GM10266 (cell line): ENCODE measurements around the gene UCN.
"Not testable (repeated sequence)": the region's sequence is repeated elsewhere in the genome, so short reads cannot be mapped to it uniquely, and the experiment has no call there.

Source experiments
- DNase-seq: peaks from one replicate; pipeline ENCODE4 v3.0.0; 2012; ENCODE audit errors: extremely low spot score
- CTCF ChIP-seq: IDR thresholded peaks from 2 replicates; pipeline ENCODE4 v1.5.1; 2012; ENCODE audit warnings: mild to moderate bottlenecking, low read depth; ENCODE audit not compliant: control insufficient read depth, insufficient read depth; ENCODE audit errors: missing control alignments

UCN gene

GRCh38 chr2:27322766-27323595 is 14.7 kb upstream of the UCN start, which contains the start of gene MPV17:
Gene MPV17 (minus strand): TSS chr2:27323097. CDS start chr2:27322517, 580 bp downstream.
- TF ChIP-seq CTCF = no peak
- DNase-seq = peak; percentile 95

DNA sequence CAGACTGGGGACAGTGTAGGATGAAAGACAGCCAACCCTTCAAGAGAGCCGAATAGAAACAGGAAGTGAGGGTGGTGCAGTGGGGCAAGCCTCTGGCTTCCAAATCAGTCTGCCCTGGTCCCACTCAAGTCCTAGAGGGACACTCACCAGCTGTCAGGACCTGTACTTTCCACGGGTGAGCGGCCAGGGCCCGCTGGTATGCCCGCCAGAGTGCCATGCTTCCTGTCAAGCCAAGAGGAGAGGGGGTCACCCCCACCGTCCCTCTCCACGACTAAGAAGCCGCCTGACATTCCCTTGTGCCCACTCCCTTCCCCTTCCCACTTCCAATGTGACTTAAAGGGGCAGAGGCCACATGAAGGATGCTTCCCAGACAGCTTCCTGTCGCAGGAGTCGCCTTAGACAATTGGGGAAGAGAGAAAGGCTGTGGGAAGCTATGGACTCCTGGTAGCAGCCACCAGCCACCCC is 14.1 kb upstream of the UCN start:
- DNase-seq = no peak
- no peak for TF ChIP-seq CTCF

DNA sequence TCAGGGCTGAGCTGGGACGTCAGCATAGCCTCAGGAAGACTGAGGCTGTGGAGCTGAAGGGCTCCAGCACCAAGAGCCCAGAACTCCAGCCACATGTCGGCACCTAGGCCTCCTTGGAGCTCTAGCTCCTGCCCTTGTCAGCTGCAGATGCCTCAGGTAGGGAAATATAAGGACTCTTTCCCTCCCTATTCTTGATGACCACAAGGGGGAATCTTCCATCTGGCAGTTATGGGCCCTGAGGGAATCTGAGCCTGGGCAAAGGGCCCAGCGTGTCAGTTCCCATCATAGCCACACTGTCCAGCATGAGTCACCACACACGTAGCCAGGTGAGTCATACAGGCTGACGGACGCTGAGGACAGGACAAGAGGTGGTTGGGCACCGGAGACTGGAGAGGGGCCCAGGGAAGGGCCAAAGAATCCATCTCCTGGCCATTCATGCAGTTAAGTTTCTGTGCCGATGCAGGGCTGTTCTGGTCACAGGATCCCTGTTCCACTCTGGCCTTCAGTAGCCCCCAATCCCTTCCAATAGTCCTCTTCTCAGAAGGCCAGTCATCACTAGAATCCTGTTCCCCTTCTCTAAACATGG is 12.8 kb upstream of the UCN start:
- no peak for DNase-seq
- no peak for TF ChIP-seq CTCF

DNA sequence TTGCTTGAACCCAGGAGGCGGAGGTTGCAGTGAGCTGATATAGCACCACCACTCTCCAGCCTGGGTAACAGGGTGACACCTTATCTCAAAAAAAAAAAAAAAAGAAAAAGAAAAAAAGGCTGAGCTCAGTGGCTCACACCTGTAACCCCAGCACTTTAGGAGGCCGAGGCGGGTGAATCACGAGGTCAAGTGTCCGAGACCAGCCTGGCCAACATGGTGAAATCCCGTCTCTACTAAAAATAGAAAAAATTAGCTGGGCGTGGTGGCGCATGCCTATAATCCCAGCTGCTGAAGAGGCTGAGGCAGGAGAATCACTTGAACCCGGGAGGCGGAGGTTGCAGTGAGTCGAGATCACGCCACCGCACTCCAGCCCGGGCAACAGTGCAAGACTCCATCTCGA is 11.6 kb upstream of the UCN start:
- DNase-seq = not testable (repeated sequence)

- DNase-seq = no peak
- no peak for TF ChIP-seq CTCF
These were observed 8.6 kb upstream of the UCN start for GRCh38 chr2:27316655-27317412.

DNA sequence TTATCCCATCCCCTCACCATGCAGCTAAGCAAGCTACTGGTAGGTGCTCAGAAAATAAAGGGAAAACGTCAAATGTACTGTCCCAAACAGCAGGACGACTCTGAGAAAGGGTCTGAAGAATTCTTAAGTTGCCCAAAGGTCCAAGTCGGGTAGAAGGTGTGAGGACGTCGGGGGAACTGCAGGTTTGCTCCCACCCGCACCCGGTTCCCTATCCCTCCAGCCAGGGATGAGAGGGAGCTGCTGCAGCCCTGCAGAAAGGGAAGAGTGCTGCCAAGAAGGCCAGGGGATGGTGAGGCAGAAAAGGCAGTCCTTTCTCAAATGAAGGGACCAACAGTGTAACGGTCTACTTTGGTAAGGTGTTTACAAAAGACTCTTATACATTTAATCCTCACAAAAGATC is 6.9 kb upstream of the UCN start:
- no peak for DNase-seq
- TF ChIP-seq CTCF = no peak

DNA sequence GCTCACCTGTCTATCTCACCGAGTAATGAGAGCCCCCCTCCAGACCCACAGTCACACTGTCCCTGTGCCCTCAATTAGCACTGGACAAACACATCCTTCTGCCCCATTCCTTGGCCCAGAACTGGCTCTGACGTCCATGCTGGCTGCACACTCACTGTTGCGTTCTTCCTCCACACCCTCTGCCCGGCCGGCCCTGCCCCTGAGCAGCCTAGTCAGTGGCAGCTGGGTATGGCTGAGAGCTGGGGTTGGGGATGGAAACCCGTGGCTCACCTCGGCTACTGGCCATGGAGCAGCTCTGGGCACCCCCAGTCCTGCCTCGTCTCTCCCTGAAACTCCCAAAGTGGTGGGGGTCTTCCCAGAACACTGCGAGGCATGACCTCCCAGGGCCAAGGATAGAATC is 6.5 kb upstream of the UCN start:
- no peak for TF ChIP-seq CTCF

More for the DNA sequence above, 6.5 kb upstream of the UCN start:
- no peak for DNase-seq
